Fibroblast of the conjunctiva (primary cell): ENCODE measurements around the gene TEN1.
A peak's percentile ranks its signal among the peaks of the same experiment; 100 is the strongest.
"Not testable (repeated sequence)": the region's sequence is repeated elsewhere in the genome, so short reads cannot be mapped to it uniquely, and the experiment has no call there.

Experiments used
- DNase-seq: peaks from one replicate; pipeline ENCODE4 v3.0.0-alpha.2; 2010; ENCODE audit warnings: low read depth

The TEN1 gene, protein sequence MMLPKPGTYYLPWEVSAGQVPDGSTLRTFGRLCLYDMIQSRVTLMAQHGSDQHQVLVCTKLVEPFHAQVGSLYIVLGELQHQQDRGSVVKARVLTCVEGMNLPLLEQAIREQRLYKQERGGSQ

DNA sequence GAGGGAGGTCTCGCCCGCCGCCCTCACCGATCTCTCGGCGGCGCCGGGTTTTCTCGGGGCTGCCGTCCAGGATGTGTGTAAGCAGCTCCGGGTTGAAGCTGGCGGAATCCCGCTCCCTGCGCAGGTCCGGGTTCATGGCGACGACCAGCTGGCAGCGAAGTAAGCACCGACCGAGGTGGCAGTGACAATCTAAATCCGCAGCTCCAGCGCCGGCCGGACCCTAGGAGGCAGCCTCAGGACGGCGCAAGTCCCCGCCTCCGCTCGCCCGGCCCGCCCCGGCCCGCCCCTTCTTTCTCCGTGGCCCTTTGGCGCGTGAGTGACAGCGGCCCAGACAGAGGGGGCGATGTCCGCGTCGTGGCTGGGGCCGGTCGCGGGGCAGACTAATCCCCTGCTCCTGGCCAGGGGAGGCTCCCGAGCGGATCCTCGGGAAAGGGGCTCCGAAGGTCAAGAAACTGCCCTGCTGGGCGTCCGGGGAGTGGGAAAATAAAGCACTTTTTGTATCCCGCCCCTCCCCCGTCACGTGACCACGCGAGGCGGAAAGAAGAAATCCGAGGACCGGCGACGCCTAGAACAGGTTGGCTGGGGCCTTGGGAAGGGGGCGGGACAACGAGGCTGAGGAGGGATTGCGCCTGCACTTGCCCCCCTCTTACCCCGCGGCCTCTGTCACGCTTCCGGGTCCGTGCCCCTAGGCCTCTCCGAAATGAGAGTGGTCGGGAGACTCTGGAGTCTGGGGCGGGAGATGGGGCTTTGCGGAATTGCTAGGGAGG is at the start of gene TEN1, which contains the start of gene ACOX1:
TEN1 (plus strand) TSS at position 303 of the 767 bp plus-strand sequence. CDS start 6,953 bp downstream, outside the sequence.
ACOX1 (minus strand) TSS at position 229 of the 767 bp plus-strand sequence; CDS start at position 136, 93 bp downstream.
- DNase-seq: peak; percentile 95

DNA sequence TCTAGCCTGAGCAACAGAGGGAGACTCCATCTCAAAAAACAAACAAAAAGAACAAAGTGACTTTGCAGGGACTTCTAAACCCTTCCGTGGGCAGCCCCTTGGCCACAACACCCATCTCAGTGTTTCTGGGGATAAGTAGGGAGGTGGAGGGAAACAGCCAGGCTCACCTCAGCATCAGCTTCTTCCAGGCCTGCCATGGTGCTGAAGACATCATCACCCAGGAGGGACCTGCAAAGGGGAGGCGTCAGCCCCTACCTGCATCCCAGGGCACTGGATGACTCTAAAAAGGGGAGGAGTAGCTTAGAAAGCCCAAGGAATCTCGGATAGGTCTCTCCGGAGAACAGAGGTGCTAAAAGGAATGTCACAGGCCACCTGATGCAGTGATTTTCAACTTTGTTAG is 48.0 kb upstream of the TEN1 start:
- no peak for DNase-seq

DNA sequence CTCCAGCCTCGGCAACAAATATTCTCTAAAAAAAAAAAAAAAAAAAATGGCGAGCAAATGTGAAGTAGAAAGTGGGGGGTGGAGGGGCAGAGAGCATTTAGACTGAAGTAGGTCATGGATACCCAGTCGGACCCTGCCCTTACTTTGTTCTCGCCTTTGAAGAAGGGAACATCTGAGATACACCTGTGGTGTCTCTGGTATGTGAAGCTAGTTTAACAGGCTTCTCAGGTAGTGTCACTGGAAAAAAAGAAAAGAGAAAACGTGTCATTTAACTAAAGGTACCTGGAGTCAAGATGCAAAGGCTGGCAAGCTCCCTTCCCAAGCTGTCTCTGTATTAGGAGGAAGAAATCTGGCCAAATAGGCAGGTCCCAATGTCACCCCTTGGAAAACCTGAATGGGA is 46.2 kb upstream of the TEN1 start:
- no peak for DNase-seq

DNA sequence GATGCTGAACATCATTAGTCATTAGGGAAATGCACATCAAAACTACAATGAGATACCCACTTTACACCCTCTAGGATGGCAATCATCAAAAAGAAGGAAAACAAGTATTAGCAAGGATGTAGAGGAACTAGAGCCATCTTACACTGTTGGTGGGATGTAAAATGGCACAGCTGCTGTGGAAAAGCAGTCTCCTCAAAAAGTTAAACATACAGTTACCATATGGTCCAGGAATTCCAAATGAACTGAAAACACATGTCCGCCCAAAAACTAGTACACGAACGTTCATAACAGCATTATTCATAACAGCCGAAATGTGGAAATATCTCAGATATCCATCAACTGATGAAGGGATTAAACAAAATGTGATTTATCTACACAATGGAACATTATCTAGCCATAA is 45.2 kb upstream of the TEN1 start:
- DNase-seq: peak; percentile 17

DNA sequence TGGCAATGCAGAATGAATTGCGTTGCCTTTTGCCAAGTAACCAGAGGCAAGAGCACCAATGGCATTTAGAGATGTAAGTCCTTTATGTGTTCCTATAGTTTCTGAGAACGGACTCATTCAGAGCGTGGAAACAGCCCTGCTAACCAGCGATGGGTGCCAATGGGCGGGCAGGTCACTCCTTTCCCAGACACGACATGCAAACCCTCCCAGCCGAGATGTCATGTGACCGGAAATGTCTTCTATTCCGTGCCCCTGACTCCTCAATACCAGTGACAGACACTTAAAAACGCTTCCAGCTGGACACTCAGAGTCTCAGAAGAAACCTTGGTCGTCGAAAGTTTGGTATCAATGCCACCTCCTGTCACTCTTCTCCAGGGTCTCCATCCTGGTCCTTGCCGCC is 41.4 kb upstream of the TEN1 start:
- DNase-seq: no peak

DNA sequence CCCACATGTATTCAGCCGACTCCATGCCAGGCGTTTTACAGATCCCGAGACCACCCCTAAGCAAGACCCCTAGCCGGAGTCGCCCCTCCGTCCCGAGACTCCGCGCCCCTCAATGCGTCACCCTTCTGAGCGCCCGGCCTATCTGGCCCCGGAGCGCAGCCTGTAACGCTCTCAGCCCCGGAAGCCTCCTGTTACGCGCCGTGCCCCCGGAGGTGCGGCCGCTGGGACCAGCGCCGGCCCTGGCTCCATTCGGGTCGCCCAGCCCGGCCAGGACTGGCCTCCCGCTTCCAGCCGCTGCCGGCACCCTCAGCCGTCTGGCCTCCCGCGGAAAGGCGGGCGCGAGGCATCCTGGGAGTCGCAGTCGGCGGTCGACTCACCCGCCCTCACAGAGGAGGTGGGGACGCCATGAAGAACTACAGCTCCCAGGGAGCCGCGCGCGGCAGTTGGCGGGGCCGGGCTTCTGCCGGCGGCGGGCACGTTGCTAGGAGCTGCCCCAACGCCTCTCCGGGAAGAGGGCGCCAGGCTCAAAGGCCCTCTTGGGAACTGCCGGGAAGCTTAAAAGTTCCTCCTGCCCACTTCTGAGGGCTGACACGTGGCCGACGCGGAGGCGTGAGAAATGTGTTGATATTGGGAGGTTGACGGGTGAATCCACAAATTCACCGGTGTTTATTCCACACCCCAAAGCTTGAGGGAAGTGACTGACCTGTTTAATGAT is 38.2 kb upstream of the TEN1 start, which contains the start of gene FBF1:
FBF1 (minus strand) TSS at position 316 of the 715 bp plus-strand sequence. CDS start 2,893 bp downstream, outside the sequence.
- DNase-seq: peak; percentile 89

DNA sequence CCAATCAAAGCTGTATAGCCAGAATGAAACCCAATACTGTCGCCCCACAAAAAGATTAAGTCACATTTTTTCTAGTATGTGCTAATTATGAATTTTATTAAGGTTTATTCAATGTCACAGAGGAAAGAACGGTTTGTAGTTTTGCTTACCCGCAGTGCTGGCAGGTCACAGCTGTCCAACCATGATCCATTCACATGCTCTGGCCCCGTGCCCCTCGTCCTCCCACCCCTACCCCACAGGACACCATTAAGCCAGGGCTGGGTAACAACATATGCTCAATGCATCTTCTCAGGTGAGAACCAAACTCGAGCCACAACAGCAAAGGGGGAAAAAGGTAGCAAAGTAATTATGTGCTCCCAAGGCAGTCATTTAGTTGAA is 37.6 kb upstream of the TEN1 start:
- no peak for DNase-seq

DNA sequence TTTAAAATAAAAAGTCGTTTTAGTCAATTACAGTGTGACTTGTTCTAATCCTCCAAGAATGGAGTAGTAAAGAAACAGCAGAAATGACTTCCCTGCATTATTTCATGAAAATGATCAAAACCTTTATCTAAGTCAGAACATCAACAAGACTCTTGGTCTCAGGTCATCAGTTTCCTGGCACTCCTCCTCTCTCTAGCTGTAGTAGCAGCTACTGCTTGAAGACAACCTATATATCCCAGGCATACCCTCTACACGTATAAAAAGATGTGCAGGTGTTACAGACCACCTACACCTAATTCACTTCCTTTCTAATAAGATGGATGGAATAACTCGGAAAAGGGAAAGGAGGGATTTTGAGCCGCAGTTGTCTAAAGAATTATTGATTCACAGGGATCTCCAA is 36.6 kb upstream of the TEN1 start:
- no peak for DNase-seq

DNA sequence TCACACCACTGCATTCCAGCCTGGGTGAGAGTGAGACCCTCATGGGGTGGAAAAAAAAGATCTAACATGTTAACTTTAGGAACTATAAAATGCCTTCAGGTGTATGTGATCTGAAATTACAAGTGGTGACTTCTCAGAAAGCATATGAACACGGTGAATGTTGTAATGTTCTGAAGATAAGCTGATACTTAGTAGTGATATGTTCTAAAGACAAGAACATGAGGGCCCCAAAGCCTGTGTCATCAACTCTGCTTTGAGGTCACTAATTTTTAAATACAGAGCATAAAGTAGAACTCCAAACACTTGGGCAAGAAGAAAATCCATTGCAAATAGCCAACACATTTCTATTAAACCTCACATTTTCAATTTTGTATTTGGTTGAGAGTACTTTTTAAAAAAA is 35.5 kb upstream of the TEN1 start:
- DNase-seq: no peak

DNA sequence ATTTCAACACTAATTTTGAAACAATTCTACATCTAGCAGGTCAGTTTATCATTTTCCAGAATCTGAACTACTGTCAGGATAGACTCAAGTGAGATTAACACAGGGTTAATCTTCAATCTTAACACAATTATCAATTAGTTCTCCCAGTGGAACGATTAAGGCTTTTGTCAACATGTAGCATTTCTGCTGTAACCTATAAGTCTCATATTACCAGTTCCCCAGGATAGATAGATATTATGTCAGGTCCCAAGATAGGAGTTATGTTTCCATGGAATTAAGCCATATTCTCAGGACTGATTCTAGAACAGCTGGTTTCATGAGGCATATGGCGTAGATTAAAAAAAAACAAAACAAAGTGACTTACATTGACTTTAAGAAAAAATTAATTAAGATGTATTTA is 33.8 kb upstream of the TEN1 start:
- no peak for DNase-seq

DNA sequence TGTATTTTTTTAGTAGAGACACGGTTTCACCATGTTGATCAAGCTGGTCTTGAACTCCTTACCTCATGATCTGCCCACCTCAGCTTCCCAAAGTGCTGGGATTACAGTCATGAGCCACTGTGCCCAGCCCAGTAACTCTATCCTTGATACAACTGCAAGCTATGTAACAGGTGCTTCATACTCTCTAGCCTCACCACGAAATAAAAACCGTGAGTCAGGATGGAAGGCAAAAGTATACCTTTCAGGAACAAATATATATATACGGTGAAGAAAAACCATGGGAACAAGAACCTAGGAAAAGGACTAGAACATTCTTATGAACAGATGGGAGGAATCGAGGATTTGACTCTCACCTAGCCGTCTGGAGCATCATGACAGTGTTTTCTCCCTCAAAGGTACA is 28.6 kb upstream of the TEN1 start:
- DNase-seq: no peak

DNA sequence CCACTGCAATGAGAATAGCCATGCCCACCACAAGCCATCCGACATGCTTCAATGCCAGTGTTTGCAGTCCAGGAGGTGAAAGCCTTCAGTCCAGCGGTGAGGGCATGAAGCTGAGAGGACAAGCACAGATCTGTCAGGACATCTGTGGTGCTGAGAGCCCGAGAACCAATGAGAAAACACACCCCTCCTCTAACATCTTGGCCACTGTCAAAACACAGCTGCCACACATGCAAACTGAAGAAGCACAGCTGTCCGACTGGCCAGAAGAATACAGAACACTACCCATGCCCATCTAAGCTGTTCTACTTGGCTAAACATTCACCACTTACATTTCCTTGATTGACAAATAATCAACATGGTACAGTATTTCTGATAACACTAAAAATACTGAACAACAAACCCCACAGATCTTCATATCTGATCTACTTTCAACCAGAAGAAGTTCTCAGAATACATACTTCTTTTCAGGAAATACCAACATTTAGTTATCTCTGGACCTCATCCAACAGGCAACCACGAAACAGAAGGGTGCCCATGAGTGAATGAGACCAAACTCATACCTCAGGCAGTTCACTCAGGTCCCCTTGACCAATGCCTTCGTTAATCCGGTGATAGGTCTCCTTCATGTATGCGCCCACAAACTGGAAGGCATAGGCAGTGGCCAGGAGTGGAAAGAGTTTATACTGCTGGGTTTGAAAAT is 28.0 kb upstream of the TEN1 start:
- DNase-seq: no peak

DNA sequence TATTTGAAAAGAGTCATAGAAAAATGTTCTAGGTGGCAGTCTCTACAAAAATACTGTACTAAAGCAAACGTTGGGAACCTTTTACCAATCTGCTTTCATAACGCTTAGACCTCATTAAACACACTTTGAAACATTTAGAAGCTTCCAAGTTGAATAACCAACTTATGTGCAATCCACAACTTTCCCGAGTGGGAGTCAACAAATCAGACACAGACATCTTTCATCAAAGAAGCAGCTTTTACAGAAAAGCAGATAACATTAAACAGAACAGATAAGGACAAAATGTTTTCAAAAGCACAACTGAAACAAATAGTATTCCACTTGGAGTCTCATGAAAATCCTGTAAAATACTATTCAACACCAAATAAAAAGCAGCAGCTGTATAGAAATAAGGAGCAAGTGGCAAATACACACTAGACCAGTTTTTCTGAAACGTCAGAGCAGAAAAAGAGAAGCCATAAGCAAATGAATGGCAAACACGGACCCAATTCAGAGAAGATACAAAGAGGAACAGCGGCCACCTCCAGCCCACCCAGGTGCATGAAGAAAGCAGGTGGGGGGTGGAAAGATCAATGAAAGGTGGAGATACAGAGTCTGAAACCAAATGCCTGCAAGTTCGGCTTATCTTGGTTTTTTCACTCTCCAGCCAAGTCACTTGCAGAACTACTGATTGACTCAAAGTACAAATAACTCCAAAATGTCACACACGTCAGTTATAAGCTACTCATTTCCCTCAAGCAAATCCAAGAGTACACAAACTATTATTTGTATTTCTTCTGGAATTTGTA is 19.8 kb upstream of the TEN1 start:
- DNase-seq: no peak

DNA sequence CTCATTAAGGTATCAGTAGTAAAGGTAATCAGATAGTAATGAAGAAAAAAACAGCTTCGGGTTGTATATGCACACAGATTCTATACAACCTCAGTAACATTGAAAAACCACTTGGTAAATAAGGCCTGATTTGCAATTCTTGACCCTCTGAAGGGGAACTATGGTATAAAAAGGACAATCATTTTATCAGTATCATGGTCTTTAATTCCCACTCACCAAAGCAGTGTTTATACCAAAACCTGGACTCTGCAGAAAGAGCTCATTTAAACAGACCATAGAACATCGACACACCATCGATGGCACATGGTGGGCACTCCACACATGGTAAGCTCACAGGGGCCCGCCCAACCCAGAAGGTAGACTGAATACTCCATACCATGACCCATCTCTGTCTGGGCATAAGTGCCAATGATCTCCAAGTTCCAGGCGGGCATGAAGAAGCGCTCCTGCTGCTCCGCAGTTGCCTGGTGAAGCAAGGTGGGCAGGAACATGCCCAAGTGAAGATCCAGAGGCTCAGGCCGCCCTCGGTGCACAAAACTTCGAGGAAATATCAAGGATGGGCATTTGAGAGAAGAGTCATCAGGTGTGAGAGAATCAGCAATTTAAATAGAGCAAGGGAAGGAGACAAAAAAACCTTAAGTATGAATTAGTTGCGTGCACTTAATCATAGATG is 19.1 kb upstream of the TEN1 start:
- DNase-seq: no peak

DNA sequence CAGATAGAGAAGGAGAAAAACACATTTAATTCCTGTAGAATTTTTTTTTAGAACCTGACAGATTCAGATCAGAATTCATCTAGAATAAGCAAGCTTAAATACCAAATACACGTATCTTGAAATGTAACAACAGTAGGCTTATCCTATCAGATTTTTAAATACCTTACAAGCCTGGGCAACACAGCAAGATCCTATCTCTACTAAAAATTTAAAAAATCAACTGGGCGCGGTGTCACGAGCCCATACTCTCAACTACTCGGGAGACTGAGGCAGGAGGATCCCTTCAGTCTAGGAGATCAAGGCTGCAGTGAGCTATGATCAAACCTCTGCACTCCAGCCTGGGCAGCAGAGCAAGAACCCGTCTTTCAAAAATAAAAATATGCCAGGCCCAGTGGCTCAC is 13.6 kb upstream of the TEN1 start:
- no peak for DNase-seq

DNA sequence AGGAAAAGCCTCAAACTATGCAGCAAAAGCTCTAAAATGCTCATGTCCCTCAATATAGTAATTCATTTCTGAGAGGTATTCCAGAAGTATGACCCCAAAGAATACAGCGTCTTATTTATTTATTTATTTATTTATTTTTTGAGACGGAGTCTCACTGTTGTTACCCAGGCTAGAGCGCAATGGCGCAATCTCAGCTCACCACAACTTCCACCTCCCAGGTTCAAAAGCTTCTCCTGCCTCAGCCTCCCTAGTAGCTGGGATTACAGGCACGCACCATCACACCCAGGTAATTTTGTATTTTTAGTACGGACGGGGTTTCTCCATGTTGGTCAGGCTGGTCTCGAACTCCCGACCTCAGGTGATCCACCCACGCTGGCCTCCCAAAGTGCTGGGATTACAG is 10.0 kb upstream of the TEN1 start:
- DNase-seq: not testable (repeated sequence)

DNA sequence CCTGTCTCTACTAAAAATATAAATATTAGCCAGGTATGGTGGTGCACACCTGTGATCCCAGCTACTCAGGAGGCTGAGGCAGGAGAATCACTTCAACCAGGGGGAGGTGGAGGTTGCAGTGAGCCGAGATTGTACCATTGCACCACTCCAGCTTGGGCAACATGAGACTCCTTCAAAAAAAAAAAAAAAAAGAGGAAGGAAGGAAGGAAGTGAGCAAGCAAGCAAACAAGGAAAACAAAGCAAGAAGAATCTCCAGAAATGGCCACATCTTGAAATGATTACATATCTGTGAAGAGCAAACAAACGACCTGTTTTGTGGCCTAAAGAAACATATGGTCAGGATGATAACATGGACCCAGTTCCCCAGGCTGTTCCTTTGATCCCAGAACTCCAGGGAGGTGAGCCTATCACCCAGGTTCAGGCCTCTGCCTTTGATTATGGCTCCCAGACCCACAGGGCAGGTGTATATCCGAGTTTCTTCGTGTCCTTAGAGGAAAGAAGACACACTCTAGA is 9.0 kb upstream of the TEN1 start:
- DNase-seq: no peak

DNA sequence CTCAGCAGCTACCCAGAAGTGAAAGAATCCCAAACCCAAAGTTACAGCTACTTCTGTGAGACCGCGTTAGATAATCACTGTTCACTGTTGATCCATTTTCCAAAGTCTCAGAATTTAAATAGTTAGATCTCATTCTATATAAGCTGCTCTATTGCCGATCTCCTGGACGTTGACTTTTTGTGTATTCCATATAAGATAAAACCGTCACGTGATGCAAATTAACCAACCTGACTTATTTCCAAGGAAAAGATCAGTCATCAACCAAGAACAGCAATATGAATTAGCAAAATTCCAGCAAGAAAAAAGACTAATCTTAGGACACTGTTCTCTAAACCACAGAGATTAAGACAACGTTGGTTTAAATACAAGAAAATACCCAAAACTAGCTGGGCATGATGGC is 8.4 kb upstream of the TEN1 start:
- DNase-seq: no peak

DNA sequence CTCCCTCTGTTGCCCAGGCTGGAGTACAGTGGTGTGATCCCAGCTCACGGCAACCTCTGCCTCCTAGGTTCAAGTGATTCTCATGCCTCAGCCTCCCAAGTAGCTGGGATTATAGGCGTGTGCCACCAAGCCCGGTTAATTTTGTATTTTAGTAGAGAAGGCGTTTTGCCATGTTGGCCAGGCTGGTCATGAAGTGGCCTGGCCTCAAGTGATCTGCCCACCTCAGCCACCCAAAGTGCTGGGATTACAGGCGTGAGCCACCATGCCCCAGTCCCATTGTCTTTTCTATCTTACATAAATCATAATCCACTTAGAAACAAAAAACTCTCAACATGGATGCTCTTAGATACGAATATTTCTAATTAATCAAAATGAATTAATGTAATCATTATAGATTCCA is 3.9 kb upstream of the TEN1 start:
- not testable (repeated sequence) for DNase-seq

DNA sequence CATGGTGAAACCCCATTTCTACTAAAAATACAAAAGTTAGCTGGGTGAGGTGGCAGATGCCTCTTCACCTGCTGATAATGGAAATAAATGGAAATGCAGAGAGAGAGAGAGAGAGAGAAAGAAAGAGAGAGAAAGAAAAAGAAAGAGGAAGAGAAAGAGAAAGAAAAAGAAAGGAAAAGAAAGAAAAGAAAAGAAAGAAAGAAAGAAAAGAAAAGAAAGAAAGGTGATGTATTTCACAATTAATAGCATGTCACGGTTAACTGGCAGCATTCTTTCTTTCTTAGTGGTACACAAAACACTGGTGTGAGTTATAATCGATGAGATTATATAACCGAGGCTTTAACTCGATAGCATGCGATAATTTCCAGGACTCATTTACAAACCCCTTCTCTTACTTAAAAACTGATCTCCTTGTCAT is 3.3 kb upstream of the TEN1 start:
- no peak for DNase-seq
